ENCODE results near the gene GALNT14. TPM values are rescaled to one million over a fixed set of nuclear protein-coding genes. Genes with fewer than 3 reads are reported as not detected.

GALNT14 gene
- total and polyA plus RNA-seq, 10 of the 15 experiments (the other 5 are each of a cell fraction or from before 2014, with no cell fraction given): 3.7 to 17.8 (median 6.0) TPM

GRCh38 chr2:30862054-30862651 is 276.1 kb downstream of the GALNT14 start (continued):
- TF ChIP-seq CTCF (IDR thresholded peaks at IDR 0.05 in 2 of 3, conservative IDR thresholded peaks at IDR 0.05 in 1 of 3; ENCODE audit: control insufficient read depth in 2 of 3, extremely low read depth in 1 of 3, insufficient read depth in 1 of 3, low read depth in 3 of 3, low read length in 3 of 3): peak; percentile 72 to 92 (median 86)
- no peak for TF ChIP-seq FOXM1 (IDR thresholded peaks at IDR 0.05; ENCODE audit: low read depth, low read length)
- TF ChIP-seq IRF3 (IDR thresholded peaks at IDR 0.05): no peak
- TF ChIP-seq IKZF1 (conservative IDR thresholded peaks at IDR 0.05): no peak
- TF ChIP-seq EP300 (IDR thresholded peaks at IDR 0.05; ENCODE audit: borderline replicate concordance in 1 of 2, control insufficient read depth in 1 of 2, low read depth in 2 of 2, low read length in 2 of 2): no peak
- no peak for TF ChIP-seq TCF12 (IDR thresholded peaks at IDR 0.05; ENCODE audit: low read depth, low read length)
- TF ChIP-seq CUX1 (IDR thresholded peaks at IDR 0.05; ENCODE audit: insufficient replicate concordance, low read depth, low read length): no peak
- TF ChIP-seq TBL1XR1 (IDR thresholded peaks at IDR 0.05; ENCODE audit: low read depth, low read length): no peak
- no peak for TF ChIP-seq ESRRA (IDR thresholded peaks at IDR 0.05; ENCODE audit: low read length)
- TF ChIP-seq USF1 (IDR thresholded peaks at IDR 0.05; ENCODE audit: borderline replicate concordance, extremely low read length, insufficient read depth, low read depth, low read length): no peak
- TF ChIP-seq FOS (IDR thresholded peaks at IDR 0.05; ENCODE audit: borderline replicate concordance, extremely low read depth, insufficient read length): no peak
- TF ChIP-seq CBX3 (IDR thresholded peaks at IDR 0.05; ENCODE audit: borderline replicate concordance, low read depth): no peak
- no peak for TF ChIP-seq CHD2 (IDR thresholded peaks at IDR 0.05; ENCODE audit: borderline replicate concordance, low read depth, low read length)
- TF ChIP-seq MXI1 (IDR thresholded peaks at IDR 0.05; ENCODE audit: low read depth, low read length): no peak
- no peak for TF ChIP-seq ZSCAN29 (IDR thresholded peaks at IDR 0.05)
- no peak for TF ChIP-seq ZNF24 (IDR thresholded peaks at IDR 0.05)
- TF ChIP-seq NR2C2 (IDR thresholded peaks at IDR 0.05; ENCODE audit: borderline replicate concordance, control insufficient read depth, insufficient read length, low read depth): no peak
- TF ChIP-seq SPI1 (IDR thresholded peaks at IDR 0.05; ENCODE audit: borderline replicate concordance, insufficient read depth, low read depth, low read length): no peak
- TF ChIP-seq BRCA1 (IDR thresholded peaks at IDR 0.05; ENCODE audit: low read depth, low read length): no peak
- no peak for TF ChIP-seq SIX5 (IDR thresholded peaks at IDR 0.05; ENCODE audit: low read depth, low read length, severe bottlenecking)
- peak; percentile 11; the same call in 1 of the 2 replicates for TF ChIP-seq ZNF384 (IDR thresholded peaks at IDR 0.05; ENCODE audit: borderline replicate concordance, low read depth, low read length)
